GM15510 (cell line): Measurements from ENCODE around the gene TLE5.
A peak's percentile ranks its signal among the peaks of the same experiment; 100 is the strongest.

Experiments
- POLR2A ChIP-seq: IDR thresholded peaks from 3 replicates; pipeline ENCODE4 v1.6.1; 2011; ENCODE audit warnings: borderline replicate concordance; ENCODE audit not compliant: insufficient read length; ENCODE audit errors: extremely low read depth

TLE5 gene

GRCh38 chr19:3075605-3076431 is 13.5 kb upstream of the TLE5 start:
- no peak for TF ChIP-seq POLR2A

DNA sequence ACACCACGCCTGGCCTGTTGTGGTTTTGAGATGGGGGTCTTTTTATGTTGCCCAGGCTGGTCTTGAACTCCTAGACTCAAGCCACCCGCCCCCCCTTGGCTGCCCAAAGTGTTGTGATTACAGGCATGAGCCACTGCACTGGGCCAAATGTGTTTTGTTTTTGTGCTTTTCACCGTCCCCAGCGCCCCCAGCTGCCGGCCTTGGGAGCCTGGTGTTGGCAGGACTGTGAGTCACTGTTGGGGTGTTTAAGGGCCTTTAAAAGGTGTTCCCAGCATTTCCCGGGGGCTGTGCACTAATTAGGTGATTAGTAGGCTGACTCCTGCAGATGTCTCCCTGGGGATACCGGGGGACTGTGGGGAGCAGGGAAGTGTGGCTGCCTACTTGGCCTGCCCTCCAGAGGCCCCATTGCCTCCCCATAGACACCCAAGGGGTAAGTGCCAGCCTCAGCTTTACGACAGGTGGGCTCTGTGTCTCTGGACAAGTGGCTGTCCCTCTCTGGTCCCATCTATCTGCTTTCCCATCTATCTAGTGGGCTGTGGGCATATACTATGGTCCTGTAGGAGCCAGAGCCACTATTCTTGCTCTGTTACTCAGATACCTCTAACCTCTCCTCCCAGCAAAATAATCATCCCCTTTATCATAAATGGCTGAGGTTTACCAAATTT is 11.8 kb upstream of the TLE5 start:
- TF ChIP-seq POLR2A: no peak

DNA sequence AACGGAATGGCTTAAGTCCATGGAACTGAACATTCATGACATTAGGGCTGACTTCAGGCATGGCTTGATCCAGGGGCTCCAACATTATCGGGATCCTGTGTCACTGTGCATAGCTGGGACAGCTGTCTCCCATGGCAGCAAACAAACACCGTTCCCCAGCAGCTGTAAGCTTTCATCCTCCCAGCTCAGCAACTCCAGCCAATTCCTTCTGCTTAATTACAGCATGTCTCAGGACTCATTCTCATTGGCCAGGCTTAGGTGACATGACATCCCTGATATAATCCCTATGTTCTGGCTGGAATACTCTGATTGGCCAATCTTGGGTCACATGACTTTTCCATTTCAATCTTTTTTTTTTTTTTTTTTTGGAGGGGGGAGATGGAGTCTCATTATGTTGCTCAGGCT is 10.9 kb upstream of the TLE5 start:
- TF ChIP-seq POLR2A: no peak

DNA sequence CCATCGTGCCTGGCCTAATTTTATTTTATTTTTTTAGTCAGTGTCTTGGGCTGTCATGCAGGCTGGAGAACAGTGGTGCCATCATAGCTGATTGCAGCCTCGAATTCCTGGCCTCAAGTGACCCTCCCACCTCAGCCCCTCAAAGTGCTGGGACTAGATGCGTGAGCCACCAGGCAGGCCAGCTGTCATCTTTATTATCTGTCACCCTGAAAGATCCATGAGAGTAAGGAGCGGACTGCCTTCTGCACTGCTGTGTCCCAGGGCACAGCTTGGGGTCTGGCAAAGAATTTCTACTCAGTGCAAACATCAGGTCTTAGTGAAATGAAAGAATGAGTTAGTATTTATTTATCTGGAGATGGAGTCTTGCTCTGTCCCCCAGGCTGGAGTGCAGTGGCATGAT is 9.5 kb upstream of the TLE5 start:
- no peak for TF ChIP-seq POLR2A

DNA sequence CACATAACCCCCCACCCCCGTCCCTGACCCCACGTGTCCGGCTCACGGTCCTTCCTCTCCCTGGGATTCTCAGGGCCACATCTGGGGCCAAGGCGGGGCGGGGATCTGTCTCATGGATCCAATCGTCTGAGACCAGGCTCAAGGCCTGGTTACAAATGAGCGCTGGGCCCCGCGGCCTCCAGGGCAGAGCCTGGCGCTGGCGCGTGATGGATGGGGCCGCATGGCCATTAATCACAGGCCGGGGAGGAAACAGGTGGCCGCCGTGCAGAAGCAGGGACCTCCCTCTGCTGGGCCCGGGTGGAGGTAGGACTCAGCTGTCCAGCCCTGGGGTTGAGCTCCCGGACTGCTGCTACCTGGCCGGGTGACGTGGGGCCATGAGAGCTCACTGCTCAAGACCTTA is 5.8 kb upstream of the TLE5 start:
- TF ChIP-seq POLR2A: no peak

- TF ChIP-seq POLR2A: no peak
Measured at GRCh38 chr19:3067563-3067962, 5.3 kb upstream of the TLE5 start.

DNA sequence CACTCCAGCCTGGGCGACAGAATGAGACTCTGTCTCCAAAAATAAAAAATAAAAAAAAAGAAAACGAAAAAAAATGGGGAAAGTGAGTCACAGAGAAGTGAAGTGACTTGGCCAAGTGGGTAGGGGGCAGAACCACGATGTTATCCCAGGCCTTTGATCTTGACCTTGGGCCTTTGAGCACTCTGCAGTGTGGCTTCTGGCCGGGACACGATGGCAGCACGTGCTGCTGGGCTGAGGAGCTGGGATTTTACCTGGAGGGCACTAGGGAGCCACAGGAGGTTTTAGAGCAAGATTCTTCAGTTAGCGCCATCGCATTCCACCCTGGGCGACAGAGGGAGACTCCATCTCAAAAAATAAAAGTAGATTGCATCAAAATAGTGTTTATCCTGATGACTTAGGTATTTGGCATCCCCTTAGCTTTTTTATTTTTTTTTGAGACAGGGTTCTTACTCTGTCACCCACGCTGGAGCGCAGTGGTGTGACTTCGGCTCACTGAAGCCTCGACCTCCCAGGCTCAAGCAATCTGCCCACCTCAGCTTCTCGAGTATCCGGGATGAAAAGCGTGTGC is 4.3 kb upstream of the TLE5 start:
- no peak for TF ChIP-seq POLR2A

GRCh38 chr19:3065675-3066357 is 3.5 kb upstream of the TLE5 start:
- TF ChIP-seq POLR2A: peak; percentile 47

GRCh38 chr19:3064011-3064330 is 1.7 kb upstream of the TLE5 start:
- no peak for TF ChIP-seq POLR2A

DNA sequence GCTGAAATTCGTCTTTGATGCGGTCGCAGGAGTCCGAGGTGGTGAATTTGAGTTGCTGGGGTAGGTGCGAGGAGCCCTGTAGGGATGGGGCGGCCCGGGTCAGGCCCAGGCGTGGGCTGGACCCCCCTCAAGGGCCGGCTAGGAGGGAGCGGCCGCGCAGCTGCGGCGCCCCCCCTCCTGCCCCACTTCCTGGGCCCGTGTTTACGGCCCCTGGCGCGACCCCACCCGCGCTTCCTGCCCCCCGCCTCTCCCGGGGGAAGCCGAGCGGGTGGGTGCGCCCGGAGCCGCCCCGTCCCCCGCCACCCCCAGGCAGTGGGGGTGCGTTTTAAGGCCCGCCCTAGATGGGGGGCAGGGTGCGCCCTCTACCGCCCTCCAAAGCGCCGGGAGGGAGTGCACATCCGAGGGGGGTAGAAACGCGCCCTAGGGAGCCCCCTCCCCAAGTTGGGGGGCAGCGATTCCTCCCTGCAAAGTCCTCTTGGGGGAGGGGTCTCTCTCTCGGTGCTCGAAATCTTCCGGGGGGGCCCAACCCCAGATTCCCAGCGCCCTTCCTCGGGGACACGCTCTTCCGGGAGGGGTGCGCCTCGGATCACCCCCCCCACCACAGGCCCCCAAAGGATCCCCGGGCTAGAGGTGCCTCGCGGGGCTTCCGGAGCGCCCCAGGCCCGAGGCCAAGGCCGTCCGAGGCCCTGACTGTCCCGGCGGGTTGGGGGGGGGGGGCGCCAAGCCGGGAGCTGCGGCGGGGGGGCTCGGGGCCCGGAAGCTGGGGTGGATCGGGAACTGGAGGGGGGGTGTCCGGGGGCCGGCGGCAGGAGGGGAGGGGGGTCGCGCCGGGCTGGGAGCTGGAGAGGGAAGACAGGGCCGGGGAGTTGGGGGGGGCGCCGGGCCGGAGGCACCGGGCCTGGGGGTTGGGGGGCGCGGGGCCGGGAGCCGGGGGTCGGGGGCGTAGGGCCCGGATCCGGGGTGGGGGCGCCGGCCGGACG is 823 bp downstream of the TLE5 start:
- no peak for TF ChIP-seq POLR2A

DNA sequence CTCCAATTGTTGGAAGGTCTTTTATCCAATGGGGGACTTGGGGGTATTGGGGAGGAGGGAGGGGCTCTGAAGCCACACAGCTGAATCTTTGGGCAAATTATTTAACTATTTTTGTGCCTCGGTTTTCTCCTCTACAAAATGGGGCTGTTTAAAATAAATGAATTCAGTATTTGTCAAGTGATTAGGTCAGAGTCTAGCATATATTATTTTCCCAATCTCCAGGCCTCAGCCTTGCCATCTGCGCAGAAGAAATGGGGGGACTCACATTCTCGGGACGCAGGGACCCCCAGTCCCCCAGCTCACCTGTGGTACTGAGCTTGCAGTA is 1.5 kb downstream of the TLE5 start:
- TF ChIP-seq POLR2A: no peak

DNA sequence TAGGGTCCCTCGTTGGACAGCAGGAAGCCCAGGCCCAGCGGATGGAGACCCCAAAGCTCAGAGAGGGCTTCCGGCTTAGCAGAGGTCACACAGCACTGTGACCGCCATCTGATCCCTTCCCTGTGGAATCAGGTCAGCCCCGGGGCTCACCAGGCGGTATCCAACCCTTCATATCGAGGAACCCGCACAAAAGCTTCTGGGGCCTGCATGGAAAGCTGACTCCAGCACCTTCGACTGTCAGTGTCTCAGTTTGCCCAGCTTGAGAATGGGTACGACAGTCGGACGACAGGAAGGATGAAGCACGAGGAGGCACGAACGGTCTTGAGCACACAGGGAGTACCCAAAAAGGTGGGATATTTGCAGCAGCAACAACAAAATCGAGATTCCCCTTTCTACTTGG is 2.6 kb downstream of the TLE5 start:
- no peak for TF ChIP-seq POLR2A

DNA sequence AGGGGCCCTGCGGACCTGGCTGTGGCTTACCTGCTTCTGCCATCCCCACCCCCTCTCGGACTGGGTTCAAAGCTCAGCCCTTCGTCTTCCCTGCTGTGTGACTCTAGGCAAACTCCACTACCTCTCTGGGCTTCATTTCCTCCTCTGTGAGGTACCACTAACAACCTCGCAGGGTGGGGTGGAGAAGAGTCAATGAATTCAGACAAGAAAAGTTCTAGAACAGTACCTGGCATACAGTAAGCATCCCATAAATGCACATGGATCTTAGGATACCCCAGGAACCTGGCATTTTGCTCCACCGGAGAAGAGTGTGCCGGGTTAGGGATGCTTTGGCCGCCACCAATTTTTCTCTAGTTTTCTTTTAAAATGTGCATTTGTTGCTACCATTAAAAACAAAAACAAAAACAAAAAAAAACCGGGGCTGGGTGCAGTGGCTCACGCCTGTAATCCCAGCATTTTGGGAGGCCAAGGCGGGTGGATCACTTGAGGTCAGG is 3.4 kb downstream of the TLE5 start:
- no peak for TF ChIP-seq POLR2A
